ENCODE data around the gene RAB11FIP2.

Gene RAB11FIP2

GRCh38 chr10:117980755-117981702 is 65.7 kb downstream of the RAB11FIP2 start:
- TF ChIP-seq CTCF (IDR thresholded peaks at IDR 0.05) = no peak

- TF ChIP-seq CTCF (IDR thresholded peaks at IDR 0.05) = no peak
Observed at GRCh38 chr10:117980216-117980615, 66.5 kb downstream of the RAB11FIP2 start.

- TF ChIP-seq CTCF (IDR thresholded peaks at IDR 0.05) = no peak
Observed at GRCh38 chr10:117972168-117972837, 74.4 kb downstream of the RAB11FIP2 start.

GRCh38 chr10:117970962-117971361 is 75.8 kb downstream of the RAB11FIP2 start:
- TF ChIP-seq CTCF (IDR thresholded peaks at IDR 0.05) = no peak

- TF ChIP-seq CTCF (IDR thresholded peaks at IDR 0.05) = no peak
Observed at GRCh38 chr10:117969592-117969991, 77.1 kb downstream of the RAB11FIP2 start.

GRCh38 chr10:117968354-117969182 is 78.2 kb downstream of the RAB11FIP2 start:
- TF ChIP-seq CTCF (IDR thresholded peaks at IDR 0.05) = no peak

GRCh38 chr10:117967149-117967650 is 79.5 kb downstream of the RAB11FIP2 start:
- no peak for TF ChIP-seq CTCF (IDR thresholded peaks at IDR 0.05)

All from LNCAP (cell line).